GM18951 (cell line): Measurements from ENCODE around the gene VPS18.

Source experiments
- POLR2A ChIP-seq: IDR thresholded peaks from 4 replicates; pipeline ENCODE4 v1.6.1; 2011; ENCODE audit warnings: mild to moderate bottlenecking; ENCODE audit not compliant: insufficient read length, insufficient read depth; ENCODE audit errors: extremely low read depth
- in situ Hi-C: fragments of 300-500 bp; cut with MboI; formaldehyde crosslinking; loops from one replicate; pipeline ENCODE4 v1.12.0; 2022; ENCODE audit warnings: low sequenced_read_pairs, mixed read lengths, inconsistent platforms; ENCODE audit not compliant: unreplicated experiment

The VPS18 gene

GRCh38 chr15:40912478-40912877, 18.2 kb downstream of the VPS18 start:
- TF ChIP-seq POLR2A = no peak
- in situ Hi-C loops = loop anchor here (10.0 kb wide), 1 partner anchor 102 kb away; no protein-coding TSS in a partner anchor

- in situ Hi-C loops = loop anchor here (10.0 kb wide), 1 partner anchor 101 kb away; no protein-coding TSS in a partner anchor
- TF ChIP-seq POLR2A = no peak
These were observed 19.8 kb downstream of the VPS18 start for GRCh38 chr15:40914013-40914412.

- in situ Hi-C loops = loop anchor here (10.0 kb wide), 1 partner anchor 100 kb away; no protein-coding TSS in a partner anchor
- no peak for TF ChIP-seq POLR2A
These were observed 20.2 kb downstream of the VPS18 start for GRCh38 chr15:40914486-40914885.

GRCh38 chr15:40915116-40915661, 20.9 kb downstream of the VPS18 start:
- TF ChIP-seq POLR2A = no peak
- in situ Hi-C loops = loop anchor here (10.0 kb wide), 1 partner anchor 100 kb away; no protein-coding TSS in a partner anchor

GRCh38 chr15:40915679-40916078, 21.4 kb downstream of the VPS18 start:
- in situ Hi-C loops = loop anchor here (10.0 kb wide), 1 partner anchor 99 kb away; no protein-coding TSS in a partner anchor
- TF ChIP-seq POLR2A = no peak

- no peak for TF ChIP-seq POLR2A
- in situ Hi-C loops = loop anchor here (10.0 kb wide), 1 partner anchor 97 kb away; no protein-coding TSS in a partner anchor
These were observed 23.3 kb downstream of the VPS18 start for GRCh38 chr15:40917585-40917984.

- TF ChIP-seq POLR2A = no peak
- in situ Hi-C loops = loop anchor here (10.0 kb wide), 1 partner anchor 97 kb away; no protein-coding TSS in a partner anchor
These were observed 24.0 kb downstream of the VPS18 start for GRCh38 chr15:40918146-40918798.

GRCh38 chr15:40918799-40919392, 24.6 kb downstream of the VPS18 start:
- in situ Hi-C loops = loop anchor here (10.0 kb wide), 1 partner anchor 96 kb away; no protein-coding TSS in a partner anchor
- TF ChIP-seq POLR2A = no peak

GRCh38 chr15:40921949-40922607, 27.8 kb downstream of the VPS18 start:
- in situ Hi-C loops = loop anchor here (10.0 kb wide), 1 partner anchor 403 kb away; no protein-coding TSS in a partner anchor
- TF ChIP-seq POLR2A = no peak

- in situ Hi-C loops = loop anchor here (10.0 kb wide), 1 partner anchor 402 kb away; no protein-coding TSS in a partner anchor
- TF ChIP-seq POLR2A = no peak
These were observed 28.4 kb downstream of the VPS18 start for GRCh38 chr15:40922608-40923005.

GRCh38 chr15:40923551-40923950, 29.3 kb downstream of the VPS18 start:
- in situ Hi-C loops = loop anchor here (10.0 kb wide), 1 partner anchor 401 kb away; no protein-coding TSS in a partner anchor
- no peak for TF ChIP-seq POLR2A

- in situ Hi-C loops = loop anchor here (10.0 kb wide), 1 partner anchor 399 kb away; no protein-coding TSS in a partner anchor
- TF ChIP-seq POLR2A = no peak
These were observed 31.2 kb downstream of the VPS18 start for GRCh38 chr15:40925495-40925862.

GRCh38 chr15:40925863-40926658, 31.8 kb downstream of the VPS18 start:
- no peak for TF ChIP-seq POLR2A
- in situ Hi-C loops = loop anchor here (10.0 kb wide), 1 partner anchor 399 kb away; no protein-coding TSS in a partner anchor
